Naive thymus-derived CD8-positive, alpha-beta T cell (primary cell): ENCODE measurements around the gene ARTN. TPM values are rescaled to one million over a fixed set of nuclear protein-coding genes. Genes with fewer than 3 reads are reported as not detected.
A peak's percentile ranks its signal among the peaks of the same experiment; 100 is the strongest.

Source experiments
- ATAC-seq, 2 donors: fragments of 150-1000 bp; cut with Tn5 transposase in 1 of 2; sonication (Bioruptor Pico), chemical (Tn5 transposase) in 1 of 2; 1 replicate in 1 of 2; 2 replicates in 1 of 2; pipeline ENCODE4 v1.10.0; 2021; ENCODE audit warnings: mild to moderate bottlenecking in 2 of 2, moderate library complexity in 2 of 2
- POLR2A ChIA-PET: fragments of 350-600 bp; sonication (Branson Sonifier 250); formaldehyde crosslinking; loops from one replicate; lab custom pipeline; 2021; ENCODE audit warnings: antibody characterized with exemption; lab: Charles Lee
- DNase-seq, 10 donors: peaks; one replicate each; pipeline versions ENCODE4 v3.0.0 to v3.0.0-alpha.2; 2020 to 2022
- H3K27ac Mint-ChIP-seq, 10 donors: one replicate each; pipeline ENCODE4 v1.8.0; 2020 to 2022; ENCODE audit warnings: mild to moderate bottlenecking in 10 of 10, mixed read lengths in 10 of 10, moderate library complexity in 4 of 10, inconsistent platforms in 1 of 10
- H3K27me3 Mint-ChIP-seq, 5 donors: one replicate each; pipeline ENCODE4 v1.8.0; 2021 to 2022; ENCODE audit warnings: mixed read lengths in 5 of 5
- H3K36me3 Mint-ChIP-seq, 3 donors: one replicate each; pipeline ENCODE4 v1.8.0; 2020 to 2022; ENCODE audit warnings: mixed read lengths in 3 of 3, mild to moderate bottlenecking in 2 of 3, inconsistent platforms in 1 of 3
- H3K4me1 Mint-ChIP-seq, 4 donors: one replicate each; pipeline ENCODE4 v1.8.0; 2021 to 2022; ENCODE audit warnings: mixed read lengths in 4 of 4
- H3K4me3 Mint-ChIP-seq, 10 donors: one replicate each; pipeline ENCODE4 v1.8.0; 2020 to 2022; ENCODE audit warnings: mild to moderate bottlenecking in 10 of 10, mixed read lengths in 10 of 10, moderate library complexity in 6 of 10, inconsistent platforms in 1 of 10
- H3K9me3 Mint-ChIP-seq, 9 donors: one replicate each; pipeline ENCODE4 v1.8.0; 2020 to 2022; ENCODE audit warnings: mixed read lengths in 9 of 9, mild to moderate bottlenecking in 3 of 9, inconsistent platforms in 1 of 9, moderate library complexity in 1 of 9
- polyA plus RNA-seq, 3 donors: library from polyadenylated mRNA; unstranded; fragments of 300-500 nt; fragmentation: Illumina TruSeq; gene quantifications; one replicate each; pipeline ENCODE4 v1.2.3, GENCODE V29; 2021
- total RNA-seq, 8 experiments: library from RNA in 2 of 8; stranded (reverse) in 2 of 8; gene quantifications; one replicate each; pipeline ENCODE4 v1.2.3 and lab custom pipeline; 2021 to 2026

ARTN gene
- total and polyA plus RNA-seq, 5 experiments from 2014 or later = 0.25 to 0.96 TPM; not detected in 3

GRCh38 chr1:43931711-43932660 is 1.6 kb upstream of the ARTN start:
- ATAC-seq = no peak
- POLR2A ChIA-PET = no interaction called here

GRCh38 chr1:43932786-43933385 is 715 bp upstream of the ARTN start:
- peak overlapping the region in 2 of 10 donors; percentile 10 to 12 for H3K27ac Mint-ChIP-seq

More at GRCh38 chr1:43931711-43932660, 1.6 kb upstream of the ARTN start:
- no peak for DNase-seq
- peaks cover 0 to 5% (median 0%) of the 10 kb centered on the region in 3 donors for H3K36me3 Mint-ChIP-seq
- H3K27ac Mint-ChIP-seq = peak overlapping the region in 1 of 10 donors; percentile 28
- no peak overlapping the region for H3K4me3 Mint-ChIP-seq
- peaks cover 9 to 35% (median 19%) of the 10 kb centered on the region in 5 donors for H3K27me3 Mint-ChIP-seq
- H3K9me3 Mint-ChIP-seq = no peaks in the 10 kb centered on the region
- peaks cover 10 to 30% (median 24%) of the 10 kb centered on the region in 4 donors for H3K4me1 Mint-ChIP-seq

GRCh38 chr1:43934101-43934985 is 742 bp downstream of the ARTN start:
- Mint-ChIP-seq H3K27me3 (peaks cover 9 to 35% (median 19%) of the 10 kb centered on the region in 5 donors), H3K36me3 (peaks cover 0 to 5% (median 0%) of the 10 kb centered on the region in 3 donors), H3K27ac (peak overlapping the region in 3 of 10 donors; percentile 37 to 53 (median 47)), H3K4me1 (peaks cover 12 to 30% (median 24%) of the 10 kb centered on the region in 4 donors), H3K4me3 (peak overlapping the region in 9 of 10 donors; percentile 33 to 71 (median 50)), H3K9me3 (no peaks in the 10 kb centered on the region)
- ATAC-seq (peak; percentile 52 to 63), DNase-seq (peak; percentile 20 to 67 (median 48))
- POLR2A ChIA-PET = interaction anchor here (1.2 to 1.9 kb wide), 3 partner anchors 13 to 171 kb away, joined by 3 to 8 read pairs (median 4); partner anchors contain the start of genes ATP6V0B and IPO13

More at GRCh38 chr1:43932786-43933385, 715 bp upstream of the ARTN start:
- H3K36me3 Mint-ChIP-seq = peaks cover 0 to 5% (median 0%) of the 10 kb centered on the region in 3 donors
- peak overlapping the region in 8 of 10 donors; percentile 4 to 60 (median 38) for H3K4me3 Mint-ChIP-seq
- ATAC-seq (no peak), DNase-seq (no peak)
- H3K9me3 Mint-ChIP-seq = no peaks in the 10 kb centered on the region
- POLR2A ChIA-PET = interaction anchor here (0.6 kb wide), 1 partner anchor 861 kb away, joined by 3 read pairs; no protein-coding TSS in a partner anchor
- H3K4me1 Mint-ChIP-seq = peaks cover 8 to 30% (median 24%) of the 10 kb centered on the region in 4 donors
- H3K27me3 Mint-ChIP-seq = peaks cover 9 to 35% (median 19%) of the 10 kb centered on the region in 5 donors

- POLR2A ChIA-PET = interaction anchor here (1.2 to 1.9 kb wide), 4 partner anchors 11 to 172 kb away, joined by 3 to 8 read pairs (median 4); partner anchors contain the start of genes ATP6V0B and IPO13
- Mint-ChIP-seq H3K4me1 (peaks cover 14 to 30% (median 24%) of the 10 kb centered on the region in 4 donors), H3K36me3 (peaks cover 0 to 4% (median 0%) of the 10 kb centered on the region in 3 donors)
Observed at GRCh38 chr1:43934986-43935324, 1.4 kb downstream of the ARTN start.

GRCh38 chr1:43935711-43936427 is 2.3 kb downstream of the ARTN start:
- ATAC-seq (no peak), DNase-seq (no peak)
- H3K9me3 Mint-ChIP-seq = no peaks in the 10 kb centered on the region
- POLR2A ChIA-PET = interaction anchor here (1.2 to 1.9 kb wide), 3 partner anchors 10 to 172 kb away, joined by 3 to 8 read pairs (median 5); partner anchors contain the start of gene ATP6V0B
- no peak overlapping the region for H3K27ac Mint-ChIP-seq
- H3K36me3 Mint-ChIP-seq = peaks cover 0 to 5% (median 0%) of the 10 kb centered on the region in 3 donors
- peaks cover 14 to 30% (median 24%) of the 10 kb centered on the region in 4 donors for H3K4me1 Mint-ChIP-seq
- H3K27me3 Mint-ChIP-seq = peaks cover 9 to 35% (median 19%) of the 10 kb centered on the region in 5 donors
- peak overlapping the region in 8 of 10 donors; percentile 18 to 77 (median 52) for H3K4me3 Mint-ChIP-seq

More at GRCh38 chr1:43934986-43935324, 1.4 kb downstream of the ARTN start:
- DNase-seq = no peak
- ATAC-seq = no peak
- Mint-ChIP-seq H3K27me3 (peaks cover 9 to 35% (median 19%) of the 10 kb centered on the region in 5 donors), H3K27ac (peak overlapping the region in 1 of 10 donors; percentile 37), H3K4me3 (peak overlapping the region in 3 of 10 donors; percentile 11 to 71 (median 41)), H3K9me3 (no peaks in the 10 kb centered on the region)

GRCh38 chr1:43936431-43937151 is 3.0 kb downstream of the ARTN start:
- peaks cover 14 to 30% (median 24%) of the 10 kb centered on the region in 4 donors for H3K4me1 Mint-ChIP-seq
- H3K27me3 Mint-ChIP-seq = peaks cover 9 to 35% (median 19%) of the 10 kb centered on the region in 5 donors
- DNase-seq (peak in 1 of 10 donors; percentile 10), ATAC-seq (peak; percentile 66 to 70)
- peaks cover 0 to 5% (median 0%) of the 10 kb centered on the region in 3 donors for H3K36me3 Mint-ChIP-seq
- POLR2A ChIA-PET = interaction anchor here (1.9 kb wide), 1 partner anchor 9 kb away, joined by 5 read pairs; no protein-coding TSS in a partner anchor
- H3K4me3 Mint-ChIP-seq = peak overlapping the region; percentile 10 to 77 (median 56)
- no peaks in the 10 kb centered on the region for H3K9me3 Mint-ChIP-seq
- H3K27ac Mint-ChIP-seq = no peak overlapping the region

- H3K4me3 Mint-ChIP-seq = peak overlapping the region in 3 of 10 donors; percentile 54 to 77 (median 77)
- POLR2A ChIA-PET = no interaction called here
- ATAC-seq = no peak
- peaks cover 0 to 5% (median 0%) of the 10 kb centered on the region in 3 donors for H3K36me3 Mint-ChIP-seq
- H3K4me1 Mint-ChIP-seq = peaks cover 14 to 30% (median 24%) of the 10 kb centered on the region in 4 donors
- no peak overlapping the region for H3K27ac Mint-ChIP-seq
- no peaks in the 10 kb centered on the region for H3K9me3 Mint-ChIP-seq
- H3K27me3 Mint-ChIP-seq = peaks cover 9 to 35% (median 19%) of the 10 kb centered on the region in 5 donors
- no peak for DNase-seq
Observed at GRCh38 chr1:43937179-43937865, 3.7 kb downstream of the ARTN start.

GRCh38 chr1:43938383-43938782 is 4.8 kb downstream of the ARTN start:
- H3K36me3 Mint-ChIP-seq = peaks cover 0 to 5% (median 0%) of the 10 kb centered on the region in 3 donors
- POLR2A ChIA-PET = no interaction called here
- peaks cover 4 to 25% (median 13%) of the 10 kb centered on the region in 5 donors for H3K27me3 Mint-ChIP-seq
- ATAC-seq (no peak), DNase-seq (no peak)
- H3K9me3 Mint-ChIP-seq = no peaks in the 10 kb centered on the region
- H3K4me3 Mint-ChIP-seq = no peak overlapping the region
- peak overlapping the region in 1 of 10 donors; percentile 18 for H3K27ac Mint-ChIP-seq
- H3K4me1 Mint-ChIP-seq = peaks cover 16 to 32% (median 19%) of the 10 kb centered on the region in 4 donors

- H3K36me3 Mint-ChIP-seq = peaks cover 0 to 8% (median 0%) of the 10 kb centered on the region in 3 donors
- H3K4me1 Mint-ChIP-seq = peaks cover 14 to 25% (median 16%) of the 10 kb centered on the region in 4 donors
Observed at GRCh38 chr1:43938892-43939587, 5.4 kb downstream of the ARTN start.

More at GRCh38 chr1:43938892-43939587, 5.4 kb downstream of the ARTN start:
- POLR2A ChIA-PET = no interaction called here
- no peak for DNase-seq
- Mint-ChIP-seq H3K4me3 (no peak overlapping the region), H3K9me3 (no peaks in the 10 kb centered on the region), H3K27ac (no peak overlapping the region), H3K27me3 (peaks cover 4 to 22% (median 11%) of the 10 kb centered on the region in 5 donors)
- ATAC-seq = no peak
